HPDE6-E6E7 (cell line): Measurements from ENCODE around the gene CYTH4.

Source experiments
- DNase-seq: peaks from one replicate; pipeline ENCODE4 v3.0.0; 2011; ENCODE audit warnings: missing footprints; ENCODE audit errors: extremely low spot score

The CYTH4 gene

DNA sequence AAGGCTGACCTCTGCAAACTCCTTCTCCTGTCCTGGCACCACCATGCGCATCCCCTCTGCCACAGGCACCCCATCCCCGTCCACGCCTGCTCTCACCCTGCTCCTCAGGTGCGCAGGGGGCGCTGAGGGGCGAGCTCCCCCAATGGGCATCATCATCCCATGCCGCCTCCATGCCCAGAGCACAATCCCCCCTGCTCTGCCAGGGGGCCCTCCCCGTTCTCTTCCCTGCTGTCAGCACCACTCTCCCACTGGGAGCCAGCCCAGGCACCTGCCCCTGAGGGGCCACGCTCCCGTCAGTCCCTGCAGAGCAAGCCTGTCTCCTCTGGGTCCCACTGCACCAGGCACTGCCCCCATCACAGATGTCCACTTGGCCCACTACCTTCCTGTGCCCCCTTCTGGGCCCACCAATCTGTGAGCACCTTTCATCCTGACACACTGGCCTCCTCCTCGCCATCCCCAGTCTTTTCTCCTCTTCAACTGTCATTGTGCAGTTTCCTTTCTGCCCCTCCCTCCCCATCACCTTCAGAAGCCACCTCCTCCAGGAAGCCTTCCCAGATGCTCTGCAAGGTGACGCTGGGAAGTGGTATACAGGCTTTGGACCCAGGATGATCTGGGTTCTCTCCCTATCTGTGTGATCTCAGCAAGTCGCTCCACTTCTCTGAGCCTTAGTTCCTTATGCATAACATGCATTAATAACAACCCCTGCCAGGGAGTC lies 62.6 kb downstream of the CYTH4 start:
- no peak for DNase-seq

DNA sequence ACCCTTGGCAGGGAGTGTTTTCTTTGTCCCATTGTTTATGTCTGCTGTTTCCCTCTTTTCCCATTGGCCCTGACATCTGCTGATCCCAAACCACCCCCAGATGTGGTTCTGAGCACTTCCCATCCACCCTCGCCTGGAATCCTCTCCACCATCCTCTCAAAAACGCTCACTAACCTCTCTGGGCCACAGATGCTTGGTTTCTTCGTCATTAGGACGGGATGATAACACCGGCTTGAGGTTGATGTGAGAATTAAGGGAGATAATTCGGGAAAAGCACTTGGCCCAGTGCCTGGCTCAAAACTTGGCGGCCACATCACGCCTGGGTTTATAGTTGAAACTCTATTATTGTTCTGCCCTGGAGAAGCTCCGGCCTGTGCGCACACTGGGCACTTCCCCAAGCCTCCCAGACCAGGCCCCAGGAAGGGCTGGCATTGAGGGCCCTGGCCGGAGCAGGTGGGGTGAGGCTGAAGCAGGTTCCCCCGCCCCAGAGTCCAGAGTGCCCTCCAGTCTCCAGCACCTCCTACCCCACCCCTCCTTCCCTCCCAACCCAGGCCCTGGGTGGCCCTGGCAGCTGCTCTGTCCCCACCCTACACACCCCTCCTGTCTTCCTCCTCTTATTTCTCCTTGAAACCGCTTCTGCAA lies 63.7 kb downstream of the CYTH4 start:
- DNase-seq = no peak

DNA sequence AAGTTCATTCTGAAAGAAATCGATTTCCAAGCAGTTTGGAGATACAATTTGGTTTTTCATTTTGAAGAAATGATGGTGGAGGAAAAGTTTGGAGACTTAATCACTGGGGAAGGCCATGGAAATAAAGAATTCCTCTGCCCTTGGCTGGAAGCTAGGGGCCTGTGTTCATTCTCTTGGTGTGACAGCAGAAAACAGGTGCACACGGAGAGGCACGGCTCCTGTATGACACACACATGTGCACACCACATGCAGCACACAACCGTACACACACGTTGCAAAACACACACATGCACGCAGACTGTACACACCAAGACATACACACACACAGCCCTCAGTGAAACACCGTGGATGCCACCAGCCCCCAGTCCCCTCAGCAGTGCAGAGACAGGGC lies 64.2 kb downstream of the CYTH4 start:
- DNase-seq = no peak

DNA sequence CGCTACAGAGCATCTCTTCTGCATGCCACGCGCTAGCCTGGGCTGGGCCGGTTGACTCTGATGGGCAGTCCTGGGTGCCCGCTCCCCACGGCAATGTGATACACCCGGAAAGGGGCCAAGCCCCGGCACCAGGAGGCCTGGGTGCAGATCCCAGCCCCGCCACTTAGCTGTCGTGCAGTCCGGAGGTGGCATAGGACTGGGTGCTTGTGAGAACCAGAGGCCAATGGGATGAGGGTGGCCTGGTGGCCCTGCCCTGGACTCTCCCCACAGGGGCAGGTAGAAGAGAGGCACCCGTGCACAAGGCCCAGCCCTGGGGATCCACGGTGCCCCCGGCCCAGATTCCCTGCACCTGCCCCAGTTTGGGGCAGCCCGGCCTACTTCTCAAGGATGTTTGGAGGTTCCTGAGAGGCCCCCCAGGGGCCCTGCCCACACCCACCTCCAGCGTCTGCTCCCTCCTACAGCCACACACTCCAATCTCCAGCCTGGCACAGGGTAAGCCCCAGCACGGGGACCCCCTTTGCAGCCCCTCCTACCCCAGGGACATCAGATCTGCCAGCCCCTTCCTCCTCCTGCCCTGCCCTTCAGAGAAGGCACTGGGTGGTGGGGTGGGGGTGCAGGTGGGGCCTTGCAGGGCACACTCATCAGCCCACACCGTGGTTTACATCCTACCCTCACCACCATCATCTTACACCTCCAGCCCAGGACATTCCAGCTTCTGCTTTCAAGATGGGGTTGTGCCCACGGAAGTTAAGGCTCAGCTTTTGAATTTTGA lies 66.9 kb downstream of the CYTH4 start:
- no peak for DNase-seq

DNA sequence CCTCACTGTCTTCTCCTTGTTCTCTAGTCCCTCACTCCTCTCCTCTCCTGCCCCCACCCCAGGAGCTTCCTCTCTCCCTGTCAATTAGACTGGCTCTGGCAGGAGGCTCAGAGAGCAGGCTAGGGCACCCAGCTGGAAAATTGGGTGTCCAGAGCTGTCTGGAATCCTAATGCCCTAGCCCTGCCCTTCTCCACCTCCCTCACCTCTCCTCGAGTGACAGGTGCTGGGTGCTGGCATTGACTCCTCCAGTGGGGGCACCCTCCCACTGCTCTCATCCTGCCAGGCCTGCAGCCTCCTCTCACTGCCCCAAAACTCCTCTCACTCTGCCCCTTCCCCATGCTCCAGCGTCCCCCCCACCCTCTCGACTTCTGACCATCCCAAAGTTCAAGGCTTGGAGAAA lies 68.9 kb downstream of the CYTH4 start:
- no peak for DNase-seq

DNA sequence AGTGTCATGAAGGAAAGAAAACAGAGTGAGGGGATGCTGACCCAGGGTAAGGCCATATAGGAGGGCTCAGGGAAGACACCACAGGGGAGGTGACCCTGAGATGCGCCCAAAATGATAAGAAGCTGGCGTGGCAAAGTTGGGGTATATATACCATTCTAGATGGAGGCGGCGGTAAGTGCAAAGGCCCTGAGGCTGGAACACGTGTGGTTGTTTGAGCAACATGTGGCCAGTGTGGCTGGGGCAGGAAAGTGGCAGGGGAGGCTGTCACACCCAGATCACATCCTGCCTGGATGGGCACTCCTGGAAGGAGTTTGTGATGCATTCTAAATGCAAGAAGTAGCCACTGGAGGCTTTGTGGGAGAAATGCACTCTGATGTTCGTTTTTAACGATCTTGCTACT lies 70.2 kb downstream of the CYTH4 start:
- DNase-seq = no peak

DNA sequence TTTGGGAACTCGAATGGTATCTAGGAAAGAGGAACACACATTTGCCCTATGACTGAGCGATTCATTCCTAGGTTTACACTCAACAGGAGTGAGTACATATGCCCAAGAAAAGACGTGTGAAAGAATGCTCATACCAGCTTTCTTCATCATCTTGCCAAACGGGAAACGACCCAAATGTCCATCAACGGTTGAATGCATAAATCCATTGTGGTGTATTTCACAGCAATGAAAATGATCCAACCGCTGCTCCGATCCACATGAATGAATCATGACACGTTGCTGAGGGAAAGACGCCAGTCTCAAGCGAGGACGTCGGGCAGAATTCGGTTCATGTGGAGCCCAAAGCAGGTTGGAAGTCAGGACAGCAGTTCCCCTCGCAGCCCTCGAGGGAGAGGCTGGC lies 71.5 kb downstream of the CYTH4 start:
- peak; percentile 64 for DNase-seq

DNA sequence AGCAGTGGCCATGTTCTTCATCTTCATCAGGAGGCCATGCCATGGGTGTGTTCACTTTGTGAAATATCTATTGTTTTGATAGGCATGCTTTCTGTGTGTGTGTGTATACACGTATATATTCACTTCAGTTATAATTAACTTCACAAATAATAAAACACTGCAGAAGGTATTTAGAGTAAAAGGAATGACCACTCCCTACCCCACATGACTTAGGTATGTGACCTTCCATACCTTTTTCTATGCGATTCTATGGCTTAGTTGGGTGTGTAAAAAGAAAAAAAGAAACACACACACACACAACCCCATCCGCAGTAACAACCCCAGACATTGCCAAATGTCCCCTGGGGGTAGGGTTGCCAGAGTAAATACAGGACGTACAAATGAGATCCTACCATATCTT lies 72.0 kb downstream of the CYTH4 start:
- DNase-seq = no peak

DNA sequence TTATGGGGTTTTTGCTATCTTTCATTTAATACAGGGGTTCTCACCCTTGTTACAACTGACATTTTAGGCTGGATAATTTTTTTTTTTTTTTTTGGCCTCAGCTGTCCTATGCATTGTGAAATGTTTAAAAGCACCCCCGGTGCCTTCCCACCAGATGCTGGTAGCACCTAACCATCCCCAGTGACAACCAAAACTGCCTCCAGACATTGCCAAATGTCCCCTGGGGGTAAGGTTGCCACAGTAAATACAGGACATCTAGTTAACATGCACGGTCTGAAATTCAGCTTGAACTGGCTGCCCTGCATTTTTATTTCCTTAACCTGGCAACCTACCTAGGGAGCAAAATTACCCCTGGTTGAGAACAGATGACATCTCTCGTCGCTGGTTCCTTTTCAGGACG lies 72.4 kb downstream of the CYTH4 start:
- no peak for DNase-seq

DNA sequence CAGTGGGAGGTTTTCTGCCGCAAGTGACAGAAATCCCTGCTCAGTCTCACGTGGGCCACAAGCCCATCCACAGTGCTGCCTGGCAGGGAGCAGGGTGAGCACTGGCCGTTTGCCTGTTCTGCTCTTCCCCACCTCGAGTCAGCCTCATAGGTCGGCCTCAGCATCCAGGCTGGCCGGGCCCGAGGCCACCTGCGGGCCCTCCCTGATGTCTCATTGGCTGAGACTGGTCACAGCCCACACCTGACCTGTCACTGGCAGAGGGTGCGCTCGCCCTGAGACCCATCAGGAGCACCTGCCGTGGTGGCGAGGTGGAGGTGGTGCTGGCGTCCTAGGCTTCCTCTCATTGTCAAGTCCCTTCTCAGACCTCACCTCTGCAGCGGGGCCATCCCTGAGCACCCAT lies 72.9 kb downstream of the CYTH4 start:
- no peak for DNase-seq

DNA sequence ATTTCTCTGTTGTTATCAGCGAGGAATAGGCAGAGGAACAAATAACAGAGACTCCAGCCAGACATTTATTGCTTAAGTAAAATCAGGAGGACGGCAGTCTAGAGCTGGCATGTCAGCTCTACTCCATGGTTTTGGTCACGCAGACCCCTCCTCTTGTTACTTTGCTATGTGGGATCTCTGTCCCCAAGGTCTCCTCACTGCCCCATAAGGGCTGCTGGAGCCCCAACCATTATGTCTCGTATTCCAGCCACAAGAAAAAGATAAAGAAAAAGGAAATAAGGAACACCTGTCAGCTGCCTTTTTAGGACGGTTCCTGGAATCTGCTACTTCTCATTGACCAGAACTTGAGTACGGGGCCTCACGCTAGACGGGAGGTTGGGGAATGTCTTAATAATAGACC lies 74.6 kb downstream of the CYTH4 start:
- no peak for DNase-seq

DNA sequence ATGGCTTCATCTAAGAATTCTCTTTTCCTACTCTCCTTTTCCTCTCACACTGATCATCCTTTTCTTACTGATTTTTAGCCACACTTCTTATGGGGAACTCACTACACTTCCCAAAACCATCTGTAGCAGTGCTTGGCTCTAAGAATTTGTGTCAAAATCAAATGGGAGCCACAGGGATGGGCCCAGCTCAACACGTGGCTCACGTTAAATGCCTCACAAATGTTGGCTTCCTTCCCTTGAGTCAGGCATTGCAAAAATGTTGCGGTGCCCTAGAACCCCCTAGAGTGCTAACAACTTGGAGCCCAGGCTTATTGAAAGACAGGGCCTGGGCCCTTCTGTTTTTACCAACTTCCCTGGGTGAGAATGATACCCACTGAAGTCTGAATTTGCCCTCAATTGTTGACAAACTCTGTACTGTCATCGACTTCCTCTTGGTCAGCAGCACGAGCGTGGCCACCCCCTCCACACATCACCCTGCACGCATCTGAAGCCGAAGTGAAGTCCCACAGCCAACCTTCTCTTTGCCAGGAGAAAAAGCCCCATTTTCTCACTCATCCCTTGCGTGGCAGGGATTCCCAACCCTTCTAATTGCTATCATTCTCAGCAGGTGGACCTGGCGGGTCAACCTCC lies 75.3 kb downstream of the CYTH4 start:
- DNase-seq = no peak

DNA sequence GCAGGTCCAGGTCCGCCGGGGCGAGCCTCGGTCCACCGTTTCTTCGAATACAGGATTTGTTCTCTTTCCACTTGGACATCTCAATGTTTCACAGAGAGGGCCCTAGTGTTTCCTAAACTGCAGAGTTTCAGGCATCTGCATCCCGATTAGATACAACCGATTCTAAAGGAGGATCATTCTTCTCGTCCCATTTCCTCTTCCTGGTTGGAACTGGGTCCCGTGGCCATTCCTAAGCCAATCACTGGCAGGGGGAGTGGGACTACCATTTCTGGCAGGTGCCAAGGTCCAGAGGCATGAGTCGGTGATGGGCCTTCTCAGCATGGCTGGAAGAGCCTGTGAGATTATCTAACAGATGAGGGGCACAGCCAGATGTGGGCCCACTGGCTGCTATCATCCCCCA lies 76.1 kb downstream of the CYTH4 start:
- DNase-seq = no peak

DNA sequence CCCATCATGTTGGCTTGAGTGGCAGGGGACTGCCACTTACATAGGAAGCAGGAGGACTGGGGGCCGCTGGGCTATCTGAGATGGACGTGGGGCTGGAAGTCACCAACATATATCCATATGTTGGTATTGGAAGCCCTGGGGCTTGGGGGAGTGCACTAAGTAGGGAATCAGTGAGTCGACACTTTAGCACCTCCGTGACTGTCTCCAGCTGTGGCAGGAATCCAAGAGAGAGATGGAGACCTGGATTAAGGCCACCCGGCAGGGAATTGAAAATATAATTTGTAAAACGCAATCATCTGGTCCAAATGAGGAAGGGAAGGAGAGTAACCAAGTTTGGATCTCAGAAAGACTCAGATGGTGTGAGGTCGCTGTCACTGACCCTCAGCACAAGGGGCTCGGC lies 76.6 kb downstream of the CYTH4 start:
- DNase-seq = no peak

DNA sequence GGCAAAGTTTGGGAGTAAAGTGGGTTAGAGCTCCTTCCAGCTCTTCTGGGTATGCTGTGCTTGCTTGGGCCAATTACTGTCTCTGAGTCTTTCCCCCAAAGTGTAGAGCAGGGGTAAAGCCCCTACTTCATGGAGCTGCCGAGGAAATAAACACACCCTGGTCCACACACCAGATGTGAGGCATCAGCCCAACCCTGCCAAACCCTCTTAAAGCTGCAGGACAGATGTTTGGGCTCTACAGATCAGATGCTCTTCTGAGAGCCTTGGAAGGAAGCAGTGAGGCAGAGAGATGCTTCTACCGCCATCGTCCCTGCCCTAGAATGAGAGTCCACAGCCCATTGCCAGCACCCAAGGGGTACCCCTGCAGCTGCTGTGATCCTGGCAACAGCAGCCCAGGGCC lies 80.3 kb downstream of the CYTH4 start:
- DNase-seq = no peak

DNA sequence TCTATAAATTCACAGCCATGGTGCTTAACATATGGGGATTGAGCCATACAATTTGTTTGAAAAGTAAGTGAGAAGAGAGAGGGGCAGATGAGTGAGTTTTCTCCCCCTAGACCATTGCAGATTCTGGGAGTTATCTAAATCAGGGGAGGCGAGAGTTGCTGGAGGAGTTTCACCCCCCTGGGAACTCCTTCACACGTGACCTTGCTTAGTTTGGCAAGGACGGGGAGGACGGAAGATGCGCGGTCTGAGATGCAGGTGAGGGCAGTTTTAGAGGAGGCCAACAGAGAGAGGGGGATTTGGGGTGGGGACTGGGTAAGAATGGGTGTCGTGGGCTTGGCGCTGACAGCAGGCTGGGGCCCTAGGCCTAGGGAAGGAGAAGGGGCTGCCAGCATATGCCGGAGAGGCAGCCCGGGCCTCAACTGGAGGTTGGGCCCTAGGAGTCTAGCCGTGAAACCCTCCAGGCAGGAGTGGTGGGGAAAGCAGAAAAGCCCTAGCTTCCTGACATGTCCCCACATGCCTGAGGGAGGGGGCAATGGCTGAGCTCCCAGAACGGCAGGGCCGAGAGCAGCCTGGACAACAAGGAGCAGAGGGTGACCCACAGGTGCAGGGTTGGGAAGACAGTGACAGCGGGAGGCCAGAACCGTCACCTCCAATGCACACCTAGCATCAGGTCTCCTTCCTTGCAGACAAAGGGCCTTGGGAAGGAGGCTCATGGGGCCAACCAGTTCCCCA lies 81.1 kb downstream of the CYTH4 start:
- no peak for DNase-seq
